GDM1 (cell line): ENCODE measurements around the gene ZKSCAN8.

Experiments used
- DNase-seq: peaks from one replicate; lab custom pipeline; 2025; lab: John Stamatoyannopoulos, UW

Gene ZKSCAN8

GRCh38 chr6:28206527-28206926, 64.8 kb downstream of the ZKSCAN8 start:
- DNase-seq, result no peak

- DNase-seq, result no peak
Measured at GRCh38 chr6:28206928-28207509, 65.3 kb downstream of the ZKSCAN8 start.

- no peak for DNase-seq
Measured at GRCh38 chr6:28207510-28208110, 65.9 kb downstream of the ZKSCAN8 start.

- DNase-seq, result no peak
Measured at GRCh38 chr6:28208111-28208659, 66.5 kb downstream of the ZKSCAN8 start.
